ENCODE data around the gene CPOX. TPM values are rescaled to one million over a fixed set of nuclear protein-coding genes. Genes with fewer than 3 reads are reported as not detected.

Gene CPOX
- total and polyA plus RNA-seq, 2 of the 8 experiments (the other 6 are each of a cell fraction or from before 2014, with no cell fraction given), result 17.4 to 27.0 TPM

DNA sequence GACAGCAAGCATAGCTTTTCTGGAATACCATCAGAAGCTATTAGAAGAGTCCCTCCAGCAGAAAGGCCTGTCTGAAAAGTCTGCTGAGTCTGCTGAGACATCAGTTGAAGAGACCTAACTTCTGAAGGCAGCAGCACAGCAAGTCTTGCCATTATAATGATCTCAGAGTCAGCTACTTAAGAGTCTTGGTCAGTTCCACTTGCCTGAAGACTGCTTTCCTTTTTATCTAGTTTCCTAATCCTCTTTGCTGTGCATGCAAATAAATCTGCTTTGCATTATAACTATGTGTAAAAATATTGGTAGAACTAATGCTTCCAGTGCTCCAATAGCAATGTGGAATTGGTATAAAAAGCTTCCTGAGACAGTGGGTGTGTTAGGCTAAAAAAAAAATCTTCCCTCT, 34.9 kb upstream of the CPOX start (continued):
- TF ChIP-seq SIRT6 (IDR thresholded peaks at IDR 0.05; ENCODE audit: low read length) (no peak), EP300 (IDR thresholded peaks at IDR 0.05; ENCODE audit: borderline replicate concordance in 1 of 2, low read depth in 2 of 2, low read length in 2 of 2) (no peak), SP2 (IDR thresholded peaks at IDR 0.05; ENCODE audit: low read length) (no peak), CEBPB (IDR thresholded peaks at IDR 0.05; ENCODE audit: low read depth, low read length) (no peak), RBBP5 (IDR thresholded peaks at IDR 0.05; ENCODE audit: borderline replicate concordance, low read depth, low read length) (no peak)
